Measurements from ENCODE around the gene LMX1A. TPM values are rescaled to one million over a fixed set of nuclear protein-coding genes. Genes with fewer than 3 reads are reported as not detected.

The LMX1A gene
- total and polyA plus RNA-seq, 9 of the 15 experiments (the other 6 are each of a cell fraction or from before 2014, with no cell fraction given), result not detected

- in situ Hi-C loops (cut with MboI), result no loop called here
- POLR2A ChIA-PET, result no interaction called here
- Histone ChIP-seq H3K4me2 (ENCODE audit: insufficient read depth, low read length) (no peak overlapping the region), H3K27ac (ENCODE audit: extremely low read depth, low read depth, low read length) (no peak overlapping the region), H3K36me3 (ENCODE audit: control insufficient read depth, insufficient read depth, low read length) (no peaks in the 10 kb centered on the region), H3K9me1 (ENCODE audit: control insufficient read depth, insufficient read depth, low read length) (no peaks in the 10 kb centered on the region), H3K9ac (ENCODE audit: insufficient read depth in 1 of 2, low read depth in 2 of 2, low read length in 2 of 2) (no peak overlapping the region), H3K4me1 (replicated peaks in 1 of 2; ENCODE audit: control insufficient read depth in 2 of 2, insufficient read depth in 2 of 2, low read length in 2 of 2) (no peaks in the 10 kb centered on the region), H4K20me1 (replicated peaks; ENCODE audit: control insufficient read depth, insufficient read depth, low read length) (no peaks in the 10 kb centered on the region), H2AFZ (ENCODE audit: low read depth, low read length) (no peak overlapping the region), H3K4me3 (no peak overlapping the region), H3K79me2 (ENCODE audit: control insufficient read depth, insufficient read depth, low read length) (no peaks in the 10 kb centered on the region), H3K9me3 (replicated peaks; ENCODE audit: control insufficient read depth, insufficient read depth, low read depth, low read length) (no peaks in the 10 kb centered on the region), H3K27me3 (ENCODE audit: control insufficient read depth in 2 of 2, insufficient read depth in 2 of 2, low read length in 2 of 2) (no peaks in the 10 kb centered on the region)
- DNase-seq (ENCODE audit: extremely low read depth in 1 of 4, low spot score in 3 of 4) (no peak), ATAC-seq (no peak), FAIRE-seq (no peak)
- TF ChIP-seq GABPA (tag; conservative IDR thresholded peaks at IDR 0.05; ENCODE audit: low read depth), result no peak
- no peak for TF ChIP-seq BCOR (IDR thresholded peaks at IDR 0.05)
- TF ChIP-seq ELF2 (CRISPR knock-in tag; IDR thresholded peaks at IDR 0.05), result no peak
- TF ChIP-seq SMAD3 (CRISPR knock-in tag; conservative IDR thresholded peaks at IDR 0.05), result no peak
- TF ChIP-seq KAT2B (IDR thresholded peaks at IDR 0.05; ENCODE audit: low read depth, low read length), result no peak
- no peak for TF ChIP-seq CBX8 (IDR thresholded peaks at IDR 0.05; ENCODE audit: borderline replicate concordance, extremely low read depth, low read depth, low read length, poor library complexity, severe bottlenecking)
- TF ChIP-seq SIX5 (IDR thresholded peaks at IDR 0.05; ENCODE audit: borderline replicate concordance in 1 of 2, insufficient read depth in 1 of 2, low read depth in 1 of 2, low read length in 2 of 2), result no peak
- no peak for TF ChIP-seq MAFG (tag; conservative IDR thresholded peaks at IDR 0.05)
- TF ChIP-seq STAT5B (CRISPR knock-in tag; IDR thresholded peaks at IDR 0.05), result no peak
- TF ChIP-seq KHSRP (IDR thresholded peaks at IDR 0.05), result no peak
- no peak for TF ChIP-seq TSC22D4 (tag; IDR thresholded peaks at IDR 0.05)
- no peak for TF ChIP-seq NBN (IDR thresholded peaks at IDR 0.05; ENCODE audit: low read depth)
- TF ChIP-seq HDGF (IDR thresholded peaks at IDR 0.05), result no peak
- no peak for TF ChIP-seq PRDM10 (IDR thresholded peaks at IDR 0.05; ENCODE audit: partially characterized antibody)
- TF ChIP-seq ZBTB43 (CRISPR knock-in tag; IDR thresholded peaks at IDR 0.05), result no peak
- CTCF ChIA-PET (ENCODE audit: low intra/inter-chr PET ratio), result no interaction called here
- 0% methylated on average over 2 of the region's 2 CpGs for WGBS (ENCODE audit: insufficient coverage, low coverage, missing lambda C conversion rate)
- intact Hi-C loops (cut with micrococcal nuclease), result no loop called here
- no TSS peak for BruUV-seq (replicated peaks)
Observed at GRCh38 chr1:165226326-165226725, 130.2 kb downstream of the LMX1A start.
